Left lung (tissue), 10 donors: Measurements from ENCODE around the gene ULK4. TPM values are rescaled to one million over a fixed set of nuclear protein-coding genes. Genes with fewer than 3 reads are reported as not detected.

Experiments used
- ATAC-seq: fragments of 200-7000 bp; cut with Tn5 transposase; one replicate; pipeline ENCODE4 v1.9.1; 2020; ENCODE audit warnings: moderate library complexity
- DNase-seq, 4 donors: peaks; one replicate each; pipeline ENCODE4 v3.0.0-alpha.2; 2013 to 2020
- H3K27ac ChIP-seq, 2 donors: fragments of 200-600 bp; sonication (generic) in 1 of 2; one replicate each; pipeline versions ENCODE4 v1.5.0 to v1.8.0; 2020 to 2021
- H3K27me3 ChIP-seq, 2 donors: fragments of 200-600 bp; sonication (generic) in 1 of 2; one replicate each; pipeline versions ENCODE4 v1.5.0 to v1.8.0; 2020 to 2021
- H3K36me3 ChIP-seq, 2 donors: fragments of 200-600 bp; sonication (generic) in 1 of 2; one replicate each; pipeline versions ENCODE4 v1.5.0 to v1.8.0; 2020 to 2021
- H3K4me1 ChIP-seq, 2 donors: fragments of 200-600 bp; one replicate each; pipeline ENCODE4 v1.8.0; 2021
- H3K4me3 ChIP-seq, 2 donors: fragments of 200-600 bp; sonication (generic) in 1 of 2; one replicate each; pipeline versions ENCODE4 v1.5.0 to v1.8.0; 2020 to 2021; ENCODE audit warnings: mild to moderate bottlenecking in 1 of 2
- H3K9me3 ChIP-seq, 2 donors: fragments of 200-600 bp; sonication (generic) in 1 of 2; one replicate each; pipeline versions ENCODE4 v1.5.0 to v1.8.0; 2020 to 2021
- intact Hi-C, 2 donors: fragments of 100-400 bp; cut with DNase I; formaldehyde crosslinking; loops; one replicate each; pipeline versions ENCODE4 v1.11.2 to v1.14.2; 2022
- polyA plus RNA-seq, 6 donors: library from polyadenylated mRNA; unstranded; fragments of 120-200 nt; gene quantifications; one replicate each; pipeline ENCODE4 v1.2.1, GENCODE V29; 2013; ENCODE audit not compliant: insufficient read length in 6 of 6
- total RNA-seq, 2 donors: library from RNA; stranded (reverse); fragmentation: NEBNext Ultra II Directional; extraction: Animal tissue kit (Norgen Biotek cat#: 25700); gene quantifications; one replicate each; pipeline ENCODE4 v1.2.1, GENCODE V29; 2021
- TF ChIP-seq, protein P1 (sequence below), 2 donors: fragments of 200-600 bp; sonication (generic) in 1 of 2; IDR thresholded peaks; one replicate each; pipeline versions ENCODE4 v1.5.0 to v1.8.0; 2021; ENCODE audit warnings: antibody characterized with exemption in 2 of 2
- donor health status: DM: no; HTN: yes; CAD: no.
- donor health status: DM: no; HTN: no; CAD: no.

The ULK4 gene
- total and polyA plus RNA-seq, 8 donors = 3.9 to 12.1 (median 5.6) TPM

DNA sequence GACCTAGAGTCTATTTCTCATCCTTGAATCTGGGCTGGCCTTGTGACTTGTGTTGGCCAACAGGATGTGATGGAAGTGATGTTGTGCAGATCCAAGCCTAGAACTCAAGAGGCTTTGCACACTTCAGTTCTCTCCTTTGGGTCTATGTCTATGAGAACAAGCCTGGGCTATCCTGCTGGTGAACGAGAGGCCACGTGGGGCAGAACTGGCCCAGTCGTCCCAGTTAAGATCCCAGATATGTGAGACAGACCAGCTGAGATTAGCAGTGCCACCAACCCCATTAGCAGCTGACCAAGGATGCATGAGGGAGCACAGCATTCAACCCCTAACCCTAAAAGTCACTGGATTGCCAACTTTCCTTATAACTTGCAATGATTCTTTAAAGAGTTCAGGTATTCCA is 662.9 kb downstream of the ULK4 start:
- ATAC-seq (no peak), DNase-seq (no peak)
- Histone ChIP-seq H3K4me1 (no peaks in the 10 kb centered on the region), H3K27ac (no peak overlapping the region), H3K4me3 (no peak overlapping the region), H3K36me3 (no peaks in the 10 kb centered on the region), H3K27me3 (no peaks in the 10 kb centered on the region), H3K9me3 (no peaks in the 10 kb centered on the region)
- intact Hi-C loops = no loop called here
- TF ChIP-seq, protein P1, sequence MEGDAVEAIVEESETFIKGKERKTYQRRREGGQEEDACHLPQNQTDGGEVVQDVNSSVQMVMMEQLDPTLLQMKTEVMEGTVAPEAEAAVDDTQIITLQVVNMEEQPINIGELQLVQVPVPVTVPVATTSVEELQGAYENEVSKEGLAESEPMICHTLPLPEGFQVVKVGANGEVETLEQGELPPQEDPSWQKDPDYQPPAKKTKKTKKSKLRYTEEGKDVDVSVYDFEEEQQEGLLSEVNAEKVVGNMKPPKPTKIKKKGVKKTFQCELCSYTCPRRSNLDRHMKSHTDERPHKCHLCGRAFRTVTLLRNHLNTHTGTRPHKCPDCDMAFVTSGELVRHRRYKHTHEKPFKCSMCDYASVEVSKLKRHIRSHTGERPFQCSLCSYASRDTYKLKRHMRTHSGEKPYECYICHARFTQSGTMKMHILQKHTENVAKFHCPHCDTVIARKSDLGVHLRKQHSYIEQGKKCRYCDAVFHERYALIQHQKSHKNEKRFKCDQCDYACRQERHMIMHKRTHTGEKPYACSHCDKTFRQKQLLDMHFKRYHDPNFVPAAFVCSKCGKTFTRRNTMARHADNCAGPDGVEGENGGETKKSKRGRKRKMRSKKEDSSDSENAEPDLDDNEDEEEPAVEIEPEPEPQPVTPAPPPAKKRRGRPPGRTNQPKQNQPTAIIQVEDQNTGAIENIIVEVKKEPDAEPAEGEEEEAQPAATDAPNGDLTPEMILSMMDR (IDR thresholded peaks at IDR 0.05) = no peak

DNA sequence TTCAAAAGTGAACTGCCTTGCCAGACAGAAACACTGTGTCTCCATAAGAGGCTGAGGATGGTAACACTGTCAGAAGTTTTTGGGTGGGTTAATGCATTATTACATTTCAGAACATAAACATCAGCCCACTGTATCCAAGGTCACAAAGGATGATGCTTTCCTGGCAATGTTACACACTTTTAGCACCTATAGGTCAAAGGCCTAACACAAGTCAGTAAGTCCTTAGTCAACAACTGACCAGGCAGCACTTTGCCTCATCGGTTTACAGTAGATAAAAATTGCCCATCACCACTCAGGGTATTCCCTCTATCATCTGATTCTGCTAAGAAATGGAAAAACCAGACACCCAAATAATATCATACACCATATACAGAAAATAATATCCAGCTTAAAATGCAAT is 664.2 kb downstream of the ULK4 start:
- intact Hi-C loops = no loop called here
- H3K4me3 ChIP-seq = no peak overlapping the region

DNA sequence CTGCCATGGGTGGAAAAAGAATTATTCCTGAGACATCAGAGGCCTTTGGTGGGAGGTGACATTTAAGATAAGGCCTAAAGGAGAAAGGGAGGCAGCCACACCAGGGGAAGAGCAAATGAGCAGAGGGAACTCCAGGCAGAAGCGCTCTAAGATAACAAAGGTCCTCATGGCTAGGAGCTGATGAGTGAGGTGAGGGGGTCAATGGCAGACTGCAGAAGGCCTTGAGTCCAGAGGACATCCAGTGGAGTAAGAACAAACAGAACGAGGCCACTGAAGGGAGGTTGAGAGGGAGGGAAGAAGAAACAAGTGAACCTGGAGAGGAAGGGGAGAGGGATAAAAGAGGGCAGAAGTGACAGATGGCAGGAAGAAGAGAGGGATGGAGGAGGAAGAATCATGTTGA is 665.3 kb downstream of the ULK4 start:
- DNase-seq = no peak
- TF ChIP-seq, protein P1 (IDR thresholded peaks at IDR 0.05) = no peak
- intact Hi-C loops = no loop called here
- Histone ChIP-seq H3K4me3 (no peak overlapping the region), H3K9me3 (no peaks in the 10 kb centered on the region), H3K4me1 (no peaks in the 10 kb centered on the region), H3K27ac (no peak overlapping the region), H3K27me3 (no peaks in the 10 kb centered on the region), H3K36me3 (no peaks in the 10 kb centered on the region)
- no peak for ATAC-seq

More for the DNA sequence above, 664.2 kb downstream of the ULK4 start:
- Histone ChIP-seq H3K27ac (no peak overlapping the region), H3K27me3 (no peaks in the 10 kb centered on the region), H3K9me3 (no peaks in the 10 kb centered on the region), H3K4me1 (no peaks in the 10 kb centered on the region), H3K36me3 (no peaks in the 10 kb centered on the region)
- TF ChIP-seq, protein P1 (IDR thresholded peaks at IDR 0.05) = no peak
- DNase-seq (no peak), ATAC-seq (no peak)

DNA sequence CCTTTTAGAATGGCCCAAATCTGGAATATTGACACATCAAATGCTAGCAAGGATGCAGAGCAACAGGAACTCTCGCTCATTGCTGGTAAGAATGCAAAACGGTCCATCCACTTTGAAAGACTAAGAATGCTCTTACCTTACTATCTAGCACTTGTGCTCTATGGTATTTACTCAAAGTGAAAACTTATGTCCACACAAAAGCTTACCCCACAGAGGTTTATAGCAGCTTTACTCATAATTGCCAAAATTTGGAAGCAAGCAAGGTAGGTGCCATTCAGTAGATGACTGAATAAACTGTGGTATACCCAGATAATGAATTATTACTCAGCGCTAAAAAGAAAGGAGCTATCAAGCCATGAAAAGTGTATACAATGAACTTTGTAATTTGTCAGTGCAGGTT is 666.2 kb downstream of the ULK4 start:
- no peaks in the 10 kb centered on the region for H3K9me3 ChIP-seq
- DNase-seq (no peak), ATAC-seq (no peak)
- TF ChIP-seq, protein P1 (IDR thresholded peaks at IDR 0.05) = no peak
- no peaks in the 10 kb centered on the region for H3K36me3 ChIP-seq
- no peak overlapping the region for H3K27ac ChIP-seq
- no peaks in the 10 kb centered on the region for H3K4me1 ChIP-seq
- no peak overlapping the region for H3K4me3 ChIP-seq
- intact Hi-C loops = no loop called here
- H3K27me3 ChIP-seq = no peaks in the 10 kb centered on the region

DNA sequence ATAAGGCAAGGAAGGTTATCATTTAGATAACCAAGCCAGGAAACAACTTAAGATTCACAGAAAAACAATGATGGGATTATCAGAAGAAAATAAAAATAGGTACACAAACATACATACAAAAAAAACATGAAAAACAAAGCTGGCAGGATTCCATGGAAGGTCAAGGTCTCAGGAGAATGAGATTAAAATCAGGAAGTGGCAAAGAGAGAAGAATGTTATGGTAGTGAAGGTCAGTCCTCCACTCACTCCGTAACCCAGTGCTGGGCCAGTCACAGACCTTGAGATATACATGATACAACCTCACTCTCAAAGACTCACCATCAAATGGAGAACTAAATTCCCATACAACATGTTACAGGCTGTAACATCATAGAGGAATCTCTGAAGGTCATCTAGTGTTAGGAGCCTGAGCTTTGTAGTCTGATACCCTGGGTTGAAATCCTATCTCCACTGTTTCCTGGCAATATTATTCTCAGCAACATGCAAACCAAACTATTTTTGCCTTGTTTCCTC is 668.7 kb downstream of the ULK4 start:
- no peaks in the 10 kb centered on the region for H3K4me1 ChIP-seq
- TF ChIP-seq, protein P1 (IDR thresholded peaks at IDR 0.05) = no peak
- DNase-seq (no peak), ATAC-seq (no peak)
- no peak overlapping the region for H3K27ac ChIP-seq
- H3K27me3 ChIP-seq = no peaks in the 10 kb centered on the region
- H3K9me3 ChIP-seq = no peaks in the 10 kb centered on the region
- H3K4me3 ChIP-seq = no peak overlapping the region
- H3K36me3 ChIP-seq = no peaks in the 10 kb centered on the region
- intact Hi-C loops = no loop called here
